Activated CD4-positive, alpha-beta T cell treated with anti-CD3 and anti-CD28 coated beads for 36 hours (primary cell): ENCODE results near the gene SSBP2. TPM values are rescaled to one million over a fixed set of nuclear protein-coding genes. Genes with fewer than 3 reads are reported as not detected.

Experiments
- ATAC-seq: fragments of 200-7000 bp; cut with Tn5 transposase; one replicate; pipeline ENCODE4 v1.10.0; 2021; ENCODE audit warnings: mild to moderate bottlenecking, moderate library complexity
- CTCF ChIA-PET: fragments of 350-600 bp; sonication (Branson Sonifier 250); formaldehyde crosslinking; loops from one replicate; lab custom pipeline; 2021; ENCODE audit warnings: antibody characterized with exemption; lab: Charles Lee
- POLR2A ChIA-PET: fragments of 350-600 bp; sonication (Branson Sonifier 250); formaldehyde crosslinking; loops from one replicate; lab custom pipeline; 2021; ENCODE audit warnings: antibody characterized with exemption, inconsistent platforms; lab: Charles Lee
- DNase-seq: peaks from one replicate; pipeline ENCODE4 v3.0.0-alpha.2; 2020
- H3K27ac Mint-ChIP-seq: one replicate; pipeline ENCODE4 v1.8.0; 2021; ENCODE audit warnings: mixed read lengths
- H3K27me3 Mint-ChIP-seq: one replicate; pipeline ENCODE4 v1.8.0; 2021; ENCODE audit warnings: mixed read lengths
- H3K36me3 Mint-ChIP-seq: one replicate; pipeline ENCODE4 v1.8.0; 2021; ENCODE audit warnings: low read depth, mixed read lengths
- H3K4me1 Mint-ChIP-seq: one replicate; pipeline ENCODE4 v1.8.0; 2021; ENCODE audit warnings: mixed read lengths
- H3K4me3 Mint-ChIP-seq: one replicate; pipeline ENCODE4 v1.8.0; 2021; ENCODE audit warnings: mild to moderate bottlenecking, moderate library complexity, mixed read lengths
- H3K9me3 Mint-ChIP-seq: one replicate; pipeline ENCODE4 v1.8.0; 2021; ENCODE audit warnings: low read depth, mixed read lengths
- intact Hi-C, 2 experiments: fragments of 100-400 bp; cut with DNase I in 1 of 2; cut with micrococcal nuclease in 1 of 2; formaldehyde crosslinking; loops; one replicate each; pipeline versions ENCODE4 v1.14.2 to v1.15.1; 2022 to 2024; cut with DNase I, micrococcal nuclease
- total RNA-seq, 2 experiments: library from RNA; stranded (reverse); gene quantifications; one replicate each; pipeline ENCODE4 v1.2.3, GENCODE V29; 2021

The SSBP2 gene
- total RNA-seq, 2 experiments from 2014 or later = 16.9 to 21.4 TPM

DNA sequence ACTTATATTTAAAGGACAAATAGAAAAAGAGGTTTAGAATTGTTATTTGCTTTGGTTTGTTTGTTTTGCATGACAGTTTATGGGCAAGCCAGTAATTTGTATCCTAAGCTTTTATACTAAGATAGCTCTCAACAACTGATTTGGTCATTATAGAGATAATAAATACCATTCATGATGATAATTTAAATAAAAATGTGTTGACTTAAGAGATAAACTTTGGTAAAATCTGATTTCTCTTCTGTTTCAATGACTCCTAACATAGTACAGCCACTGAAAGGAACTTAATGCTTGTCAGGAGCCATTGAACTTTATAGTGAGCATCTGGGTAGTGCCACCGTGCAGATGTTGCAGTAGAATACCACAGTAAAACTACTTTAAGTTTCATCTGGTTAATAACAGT is 196.2 kb downstream of the SSBP2 start:
- Mint-ChIP-seq H3K27ac (no peak overlapping the region), H3K36me3 (peaks cover 5% of the 10 kb centered on the region), H3K9me3 (no peaks in the 10 kb centered on the region), H3K27me3 (no peaks in the 10 kb centered on the region), H3K4me1 (peaks cover 31% of the 10 kb centered on the region), H3K4me3 (no peak overlapping the region)
- intact Hi-C loops = no loop called here
- DNase-seq (no peak), ATAC-seq (no peak)
- ChIA-PET CTCF (no interaction called here), POLR2A (no interaction called here)

DNA sequence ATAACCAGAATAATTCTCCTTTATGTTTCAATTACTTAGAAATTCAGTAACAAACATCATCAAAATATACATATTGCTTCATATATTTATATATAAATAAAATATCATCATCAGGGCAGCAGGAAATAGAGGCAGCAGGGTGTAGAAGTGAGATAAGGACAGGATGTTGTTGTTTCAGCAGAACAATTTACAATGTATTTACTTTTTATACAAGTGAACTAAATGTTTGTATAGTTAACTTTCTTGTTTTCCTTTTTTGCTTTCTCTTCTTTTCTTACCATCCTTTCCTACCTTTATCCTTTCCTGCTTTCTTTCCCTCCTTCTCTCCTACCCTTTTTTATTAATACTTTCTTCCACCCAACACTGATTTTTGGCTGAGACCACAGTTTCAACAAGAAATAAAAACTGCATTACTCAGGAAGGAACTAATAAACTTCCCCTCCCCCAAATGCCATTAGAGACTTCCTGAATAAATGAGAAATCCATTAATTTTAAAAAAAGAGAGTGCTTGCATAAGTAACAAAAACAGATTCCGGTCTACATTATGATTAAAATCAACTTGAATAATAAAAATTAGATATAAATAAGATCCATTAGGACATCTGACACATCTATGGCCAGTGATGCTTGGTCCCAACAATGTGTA is 197.2 kb downstream of the SSBP2 start:
- Mint-ChIP-seq H3K36me3 (peaks cover 6% of the 10 kb centered on the region), H3K27me3 (no peaks in the 10 kb centered on the region), H3K9me3 (no peaks in the 10 kb centered on the region), H3K4me1 (peaks cover 30% of the 10 kb centered on the region), H3K4me3 (no peak overlapping the region), H3K27ac (no peak overlapping the region)
- intact Hi-C loops = no loop called here
- DNase-seq (no peak), ATAC-seq (no peak)
- ChIA-PET POLR2A (no interaction called here), CTCF (no interaction called here)

DNA sequence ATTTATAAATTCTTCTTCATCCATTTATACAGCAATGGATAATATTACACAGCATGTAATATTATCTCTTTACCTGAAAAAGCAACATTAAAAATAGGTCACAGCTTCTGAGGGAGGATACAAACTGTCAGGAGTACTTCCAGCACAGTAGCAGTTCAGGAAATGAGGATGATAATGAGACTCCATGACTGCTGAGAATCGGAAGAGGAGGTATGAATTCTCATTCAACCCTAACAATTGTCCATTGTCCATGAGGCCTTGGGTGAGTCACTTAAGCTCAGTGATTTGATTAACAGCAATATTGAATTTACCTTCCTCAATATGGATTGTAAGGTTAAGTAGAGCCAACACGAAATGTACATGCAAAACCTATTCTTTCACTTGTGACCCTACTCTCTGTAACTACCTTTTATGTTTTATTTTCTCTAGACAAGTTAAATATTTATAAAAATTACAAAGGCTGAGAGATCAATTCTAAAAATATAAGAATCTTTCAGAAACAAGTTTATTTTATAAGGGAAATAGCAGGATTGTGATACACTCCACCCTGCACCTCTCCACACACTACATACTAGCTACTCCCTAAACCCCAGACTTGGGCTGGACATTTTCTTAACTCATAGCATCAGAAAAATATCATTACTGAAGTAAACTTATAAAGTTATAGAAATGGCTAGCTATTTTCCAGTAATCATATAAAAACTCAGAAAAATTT is 197.9 kb downstream of the SSBP2 start:
- intact Hi-C loops = no loop called here
- H3K27ac Mint-ChIP-seq = no peak overlapping the region
- ChIA-PET POLR2A (no interaction called here), CTCF (no interaction called here)
- ATAC-seq (no peak), DNase-seq (no peak)
- H3K9me3 Mint-ChIP-seq = no peaks in the 10 kb centered on the region
- H3K4me1 Mint-ChIP-seq = peaks cover 23% of the 10 kb centered on the region
- H3K27me3 Mint-ChIP-seq = no peaks in the 10 kb centered on the region
- no peak overlapping the region for H3K4me3 Mint-ChIP-seq
- peaks cover 5% of the 10 kb centered on the region for H3K36me3 Mint-ChIP-seq

DNA sequence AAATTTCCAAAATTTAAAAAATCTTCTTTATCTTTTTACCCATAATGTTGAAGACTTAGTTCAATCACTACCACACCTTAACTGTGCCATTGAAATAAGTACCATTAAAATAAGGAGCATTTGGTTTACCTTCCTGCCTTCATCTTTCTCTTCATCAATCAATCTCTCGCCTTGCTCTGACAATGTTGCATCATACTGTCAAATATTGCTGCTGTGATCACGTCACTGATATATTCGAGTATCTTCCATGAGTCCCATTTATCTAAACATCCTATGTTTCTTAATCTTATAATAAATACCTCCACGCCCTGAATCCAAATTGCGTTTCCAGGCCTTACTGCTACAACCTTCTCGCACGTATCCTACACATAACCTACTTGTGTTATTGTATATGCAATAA is 201.8 kb downstream of the SSBP2 start:
- DNase-seq = no peak
- Mint-ChIP-seq H3K4me3 (no peak overlapping the region), H3K36me3 (peaks cover 5% of the 10 kb centered on the region), H3K4me1 (peaks cover 4% of the 10 kb centered on the region), H3K9me3 (no peaks in the 10 kb centered on the region), H3K27ac (no peak overlapping the region), H3K27me3 (no peaks in the 10 kb centered on the region)
- intact Hi-C loops = no loop called here
- ChIA-PET CTCF (interaction anchor here (0.7 kb wide), 1 partner anchor 138 kb away, joined by 3 read pairs; no protein-coding TSS in a partner anchor), POLR2A (no interaction called here)
- no peak for ATAC-seq

DNA sequence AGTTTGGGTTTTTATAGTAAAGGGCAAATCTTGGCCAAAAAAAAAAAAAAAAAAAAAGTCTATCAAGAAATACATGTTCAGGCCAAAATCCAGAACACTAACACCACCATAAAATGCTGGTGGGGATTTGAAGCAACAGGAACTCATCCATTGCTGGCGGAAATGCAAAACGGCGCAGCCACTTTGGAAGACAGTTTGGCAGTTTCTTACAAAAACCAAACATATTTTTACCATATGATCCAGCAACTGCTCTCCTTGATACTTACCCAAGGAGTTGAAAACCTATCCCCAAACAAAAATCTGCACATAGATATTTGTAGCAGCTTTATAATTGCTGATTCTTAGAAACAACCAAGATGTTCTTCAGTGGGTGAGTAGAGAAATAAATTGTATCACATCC is 203.9 kb downstream of the SSBP2 start:
- Mint-ChIP-seq H3K27ac (no peak overlapping the region), H3K9me3 (peaks cover 3% of the 10 kb centered on the region), H3K27me3 (no peaks in the 10 kb centered on the region), H3K36me3 (peaks cover 9% of the 10 kb centered on the region), H3K4me3 (no peak overlapping the region), H3K4me1 (no peaks in the 10 kb centered on the region)
- ChIA-PET CTCF (no interaction called here), POLR2A (no interaction called here)
- intact Hi-C loops = no loop called here
- ATAC-seq (no peak), DNase-seq (no peak)

DNA sequence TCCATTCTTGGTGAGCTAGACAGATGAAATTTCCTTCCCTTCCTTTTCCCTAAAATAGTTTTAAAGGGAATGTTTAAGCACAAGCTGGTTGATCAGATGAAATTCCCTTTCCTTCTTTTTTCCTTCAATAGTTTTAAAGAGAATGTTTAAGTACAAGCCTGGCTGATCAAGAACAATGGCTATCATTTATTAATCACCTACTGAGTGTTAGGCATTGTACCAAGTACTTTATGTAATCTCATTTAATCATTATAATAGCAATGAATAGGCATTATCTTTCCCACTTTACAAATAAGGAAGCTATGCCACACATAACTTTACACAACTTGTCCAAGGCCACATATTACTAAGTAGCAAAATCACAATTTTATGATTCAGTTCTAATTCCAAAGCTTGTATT is 205.0 kb downstream of the SSBP2 start:
- Mint-ChIP-seq H3K4me1 (peaks cover 4% of the 10 kb centered on the region), H3K36me3 (peaks cover 9% of the 10 kb centered on the region), H3K27me3 (no peaks in the 10 kb centered on the region), H3K4me3 (no peak overlapping the region), H3K9me3 (peaks cover 3% of the 10 kb centered on the region), H3K27ac (no peak overlapping the region)
- intact Hi-C loops = no loop called here
- POLR2A ChIA-PET = no interaction called here
- no peak for DNase-seq
- no peak for ATAC-seq
- CTCF ChIA-PET = no interaction called here

DNA sequence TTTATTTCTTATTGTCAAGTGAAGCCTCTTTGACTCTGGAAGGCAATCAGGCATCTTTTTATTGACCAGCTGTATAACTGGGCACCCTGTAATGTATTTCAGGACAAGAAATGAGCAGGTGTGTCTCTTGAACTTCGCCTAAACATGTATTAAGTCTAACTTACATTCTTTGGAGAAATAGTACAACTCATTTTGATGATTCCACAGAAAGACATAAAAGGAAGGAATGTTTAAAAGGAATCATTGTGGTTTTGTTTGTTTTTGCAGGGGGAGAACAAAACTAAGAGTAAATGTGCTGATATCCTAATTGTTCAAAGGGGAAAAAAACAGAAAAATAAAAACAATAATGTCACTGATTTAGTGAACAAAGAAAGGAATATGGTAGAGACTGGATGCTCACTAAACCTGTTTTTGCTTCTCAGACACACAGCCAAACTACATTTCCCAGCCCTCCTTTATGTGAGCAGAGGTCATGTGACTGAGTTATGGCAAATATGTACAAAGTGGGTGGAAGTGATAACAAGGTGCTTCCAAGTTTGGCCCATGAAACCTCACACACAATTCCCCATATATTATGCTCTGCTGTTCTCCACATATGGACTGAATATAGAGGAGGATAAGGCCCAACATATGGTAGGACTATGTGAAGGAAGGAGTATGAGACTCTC is 206.4 kb downstream of the SSBP2 start:
- no peak for ATAC-seq
- intact Hi-C loops = no loop called here
- CTCF ChIA-PET = no interaction called here
- DNase-seq = no peak
- peaks cover 10% of the 10 kb centered on the region for H3K36me3 Mint-ChIP-seq
- peaks cover 10% of the 10 kb centered on the region for H3K4me1 Mint-ChIP-seq
- peaks cover 3% of the 10 kb centered on the region for H3K9me3 Mint-ChIP-seq
- POLR2A ChIA-PET = no interaction called here
- no peak overlapping the region for H3K4me3 Mint-ChIP-seq
- H3K27ac Mint-ChIP-seq = no peak overlapping the region
- H3K27me3 Mint-ChIP-seq = no peaks in the 10 kb centered on the region

DNA sequence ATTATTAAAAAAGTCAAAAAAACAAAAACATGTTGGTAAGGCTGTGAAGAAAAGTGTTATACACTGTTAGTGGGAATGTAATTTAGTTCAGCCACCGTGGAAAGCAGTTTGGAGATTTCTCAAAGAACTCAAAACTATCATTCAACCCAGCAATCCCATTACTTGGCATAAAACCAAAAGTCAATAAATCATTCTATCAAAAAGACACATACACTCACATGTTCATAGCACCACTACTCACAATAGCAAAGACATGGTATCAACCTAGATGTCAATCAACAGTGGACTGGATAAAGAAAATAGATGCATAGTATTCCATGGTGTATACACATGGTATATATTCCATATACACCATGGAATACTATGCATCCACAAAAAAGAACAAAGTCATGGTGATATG is 208.7 kb downstream of the SSBP2 start:
- ChIA-PET CTCF (no interaction called here), POLR2A (no interaction called here)
- ATAC-seq (no peak), DNase-seq (no peak)
- H3K36me3 Mint-ChIP-seq = peaks cover 8% of the 10 kb centered on the region
- no peaks in the 10 kb centered on the region for H3K27me3 Mint-ChIP-seq
- no peak overlapping the region for H3K27ac Mint-ChIP-seq
- intact Hi-C loops = no loop called here
- H3K4me1 Mint-ChIP-seq = peaks cover 31% of the 10 kb centered on the region
- peaks cover 3% of the 10 kb centered on the region for H3K9me3 Mint-ChIP-seq
- H3K4me3 Mint-ChIP-seq = no peak overlapping the region

DNA sequence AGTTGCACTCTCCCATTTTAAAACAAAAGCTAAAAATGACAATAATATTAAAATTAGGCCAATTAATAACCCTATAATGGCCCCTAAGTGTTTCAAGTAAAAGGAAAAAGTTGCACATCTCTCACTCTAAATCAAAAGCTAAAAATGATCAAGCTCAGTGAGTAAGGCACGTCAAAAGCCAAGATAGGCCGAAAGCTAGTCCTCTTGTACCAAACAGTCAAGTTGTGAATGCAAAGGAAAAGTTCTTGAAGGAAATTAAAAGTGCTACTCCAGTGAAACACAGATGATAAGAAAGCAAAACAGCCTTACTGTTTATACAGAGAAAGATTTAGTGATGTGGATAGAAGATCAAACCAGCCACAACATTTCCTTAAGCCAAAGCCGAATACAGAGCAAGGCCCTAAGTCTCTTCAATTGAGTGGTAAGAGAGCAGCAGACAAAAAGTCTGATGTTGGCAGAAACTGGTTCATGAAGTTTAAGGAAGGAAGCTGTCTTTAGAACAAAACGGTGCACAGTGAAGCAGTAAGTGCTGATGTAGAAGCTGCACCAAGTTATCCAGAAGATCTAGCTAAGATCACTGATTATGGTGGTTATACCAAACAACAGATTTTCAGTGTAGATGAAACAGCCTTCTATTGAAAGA is 212.9 kb downstream of the SSBP2 start:
- CTCF ChIA-PET = interaction anchor here (0.6 to 1.1 kb wide), 5 partner anchors 9 to 627 kb away, joined by 3 to 5 read pairs (median 3); no protein-coding TSS in a partner anchor
- intact Hi-C loops = no loop called here
- peak; percentile 69 for ATAC-seq

DNA sequence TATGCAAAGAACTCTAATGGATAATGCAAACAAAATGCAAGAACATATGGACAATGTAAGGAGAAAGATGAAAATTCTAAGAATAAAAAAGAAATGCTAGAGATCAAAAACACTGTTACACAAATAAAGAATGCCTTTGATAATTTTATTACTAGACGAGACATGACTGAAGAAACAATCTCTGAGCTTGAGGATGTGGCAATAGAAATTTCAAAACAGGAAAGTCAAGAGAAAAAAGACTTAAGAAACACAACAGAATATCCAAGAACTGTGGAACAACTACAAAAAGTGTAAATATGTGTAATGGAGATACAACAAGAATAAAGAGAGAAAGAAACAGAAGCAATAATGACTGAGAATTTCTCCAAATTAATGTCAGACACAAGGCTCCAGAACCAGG is 216.5 kb downstream of the SSBP2 start:
- no peak for DNase-seq
- peaks cover 62% of the 10 kb centered on the region for H3K4me1 Mint-ChIP-seq
- intact Hi-C loops = no loop called here
- peaks cover 3% of the 10 kb centered on the region for H3K36me3 Mint-ChIP-seq
- no peak overlapping the region for H3K4me3 Mint-ChIP-seq
- CTCF ChIA-PET = no interaction called here
- no peak for ATAC-seq
- H3K27me3 Mint-ChIP-seq = no peaks in the 10 kb centered on the region
- POLR2A ChIA-PET = no interaction called here
- H3K27ac Mint-ChIP-seq = no peak overlapping the region
- H3K9me3 Mint-ChIP-seq = no peaks in the 10 kb centered on the region

More for the DNA sequence above, 212.9 kb downstream of the SSBP2 start:
- peak overlapping the region; percentile 78 for H3K27ac Mint-ChIP-seq
- POLR2A ChIA-PET = no interaction called here
- DNase-seq = no peak
- peak overlapping the region; percentile 26 for H3K4me3 Mint-ChIP-seq
- H3K36me3 Mint-ChIP-seq = peaks cover 5% of the 10 kb centered on the region
- no peaks in the 10 kb centered on the region for H3K9me3 Mint-ChIP-seq
- H3K27me3 Mint-ChIP-seq = no peaks in the 10 kb centered on the region
- H3K4me1 Mint-ChIP-seq = peaks cover 59% of the 10 kb centered on the region

DNA sequence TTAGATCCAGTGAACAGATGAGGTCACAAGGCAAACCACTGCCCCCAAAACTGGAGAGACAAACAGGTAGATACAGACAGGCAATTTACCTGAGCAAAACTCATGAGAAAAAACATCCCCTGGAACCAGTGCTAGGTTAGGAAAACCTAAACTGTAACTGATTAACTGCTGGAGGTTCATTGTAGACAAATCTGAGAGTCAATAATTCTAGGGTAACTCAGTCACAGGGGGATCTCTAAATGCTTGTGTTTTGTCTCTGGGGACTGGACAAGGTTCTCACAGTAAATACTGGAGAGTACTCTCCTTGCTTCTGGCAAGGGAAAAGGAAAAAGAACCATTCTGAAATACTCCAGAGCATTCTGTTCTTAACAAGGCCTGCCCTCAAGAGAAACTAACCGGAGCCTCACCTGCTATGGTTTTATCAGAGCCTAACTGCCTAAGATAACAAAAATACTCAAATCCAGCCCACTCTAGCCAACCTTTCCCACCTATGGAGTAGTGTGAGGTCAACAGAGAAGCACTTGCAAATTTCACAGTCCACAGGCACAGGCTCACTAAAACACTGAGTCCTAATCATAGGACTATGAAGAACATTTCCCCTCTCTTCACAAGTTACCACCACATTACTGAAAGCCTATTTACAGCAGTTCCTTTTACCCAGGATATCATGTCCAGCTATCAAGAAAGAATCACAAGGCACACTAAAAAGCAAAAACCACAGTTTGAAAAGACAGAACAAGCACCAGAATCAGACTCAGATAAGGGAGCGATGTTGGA is 217.1 kb downstream of the SSBP2 start:
- Mint-ChIP-seq H3K4me1 (peaks cover 56% of the 10 kb centered on the region), H3K27ac (no peak overlapping the region), H3K36me3 (peaks cover 3% of the 10 kb centered on the region), H3K27me3 (no peaks in the 10 kb centered on the region), H3K4me3 (no peak overlapping the region), H3K9me3 (no peaks in the 10 kb centered on the region)
- ATAC-seq (no peak), DNase-seq (no peak)
- intact Hi-C loops = no loop called here
- ChIA-PET CTCF (no interaction called here), POLR2A (no interaction called here)
